HG03159 (cell line): ENCODE measurements around the gene SHKBP1.
"Not testable (repeated sequence)": the region's sequence is repeated elsewhere in the genome, so short reads cannot be mapped to it uniquely, and the experiment has no call there.

Source experiments
- ATAC-seq: cut with Tn5 transposase; IDR thresholded peaks from one replicate; pipeline ENCODE4 v1.9.1; 2021; ENCODE audit warnings: mild to moderate bottlenecking, moderate library complexity; ENCODE audit not compliant: unreplicated experiment

The SHKBP1 gene

GRCh38 chr19:40553885-40554857 is 22.5 kb upstream of the SHKBP1 start:
- no peak for ATAC-seq

GRCh38 chr19:40555978-40556689 is 20.5 kb upstream of the SHKBP1 start:
- ATAC-seq, result no peak

GRCh38 chr19:40556953-40557530 is 19.6 kb upstream of the SHKBP1 start:
- ATAC-seq, result no peak

- no peak for ATAC-seq
Measured at GRCh38 chr19:40559394-40559793, 17.3 kb upstream of the SHKBP1 start.

GRCh38 chr19:40560092-40560507 is 16.6 kb upstream of the SHKBP1 start:
- ATAC-seq, result no peak

GRCh38 chr19:40561947-40562346 is 14.7 kb upstream of the SHKBP1 start:
- no peak for ATAC-seq

GRCh38 chr19:40564535-40564934 is 12.1 kb upstream of the SHKBP1 start:
- ATAC-seq, result not testable (repeated sequence)

- ATAC-seq, result no peak
Measured at GRCh38 chr19:40565355-40565754, 11.3 kb upstream of the SHKBP1 start.

- no peak for ATAC-seq
Measured at GRCh38 chr19:40565910-40566495, 10.7 kb upstream of the SHKBP1 start.

GRCh38 chr19:40567040-40567749 is 9.5 kb upstream of the SHKBP1 start:
- no peak for ATAC-seq

- no peak for ATAC-seq
Measured at GRCh38 chr19:40567750-40568494, 8.8 kb upstream of the SHKBP1 start.

- ATAC-seq, result peak; percentile 86
Measured at GRCh38 chr19:40570313-40571004, 6.2 kb upstream of the SHKBP1 start.

GRCh38 chr19:40571005-40571318 is 5.7 kb upstream of the SHKBP1 start:
- ATAC-seq, result no peak

GRCh38 chr19:40571831-40572495 is 4.7 kb upstream of the SHKBP1 start:
- ATAC-seq, result no peak

GRCh38 chr19:40575326-40575725 is 1.3 kb upstream of the SHKBP1 start:
- no peak for ATAC-seq

- peak; percentile 8 for ATAC-seq
Measured at GRCh38 chr19:40576151-40576584, 505 bp upstream of the SHKBP1 start.

GRCh38 chr19:40578442-40578908 is 1.8 kb downstream of the SHKBP1 start:
- ATAC-seq, result no peak

GRCh38 chr19:40580619-40581018 is 3.9 kb downstream of the SHKBP1 start:
- no peak for ATAC-seq

GRCh38 chr19:40581531-40581930 is 4.9 kb downstream of the SHKBP1 start:
- ATAC-seq, result no peak
